DMS153 treated with DMSO at 0.1 percent for 48 hours (cell line): Measurements from ENCODE around the gene BCHE.

Experiments used
- DNase-seq: peaks from one replicate; lab custom pipeline; 2025; ENCODE audit not compliant: unreplicated experiment; lab: John Stamatoyannopoulos, UW

BCHE gene

DNA sequence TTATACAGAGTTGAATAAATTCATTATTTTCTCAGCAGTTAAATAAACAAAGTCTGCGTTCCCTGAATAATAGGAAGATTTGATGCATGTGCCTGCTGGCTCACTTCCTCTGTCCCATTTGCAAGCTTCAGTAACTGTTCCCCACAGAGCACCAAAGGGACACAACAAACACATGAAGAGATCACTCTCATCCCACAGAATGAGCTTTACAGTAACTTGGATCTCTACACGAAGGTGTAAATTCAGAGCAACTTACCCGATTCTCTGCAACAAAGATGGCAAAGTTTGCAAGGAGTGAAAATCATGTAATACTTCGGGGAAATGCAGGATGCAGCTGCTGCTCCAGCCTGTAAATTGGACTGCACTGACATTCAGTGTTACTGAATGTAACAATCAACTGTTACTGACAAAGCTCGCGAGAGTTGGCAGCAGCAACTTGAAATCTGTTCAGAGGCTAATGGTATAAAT, at the start of gene BCHE:
BCHE (minus strand) TSS at position 366 of the 468 bp plus-strand sequence. CDS start 6,390 bp downstream, outside the sequence.
- DNase-seq, result peak; percentile 71

DNA sequence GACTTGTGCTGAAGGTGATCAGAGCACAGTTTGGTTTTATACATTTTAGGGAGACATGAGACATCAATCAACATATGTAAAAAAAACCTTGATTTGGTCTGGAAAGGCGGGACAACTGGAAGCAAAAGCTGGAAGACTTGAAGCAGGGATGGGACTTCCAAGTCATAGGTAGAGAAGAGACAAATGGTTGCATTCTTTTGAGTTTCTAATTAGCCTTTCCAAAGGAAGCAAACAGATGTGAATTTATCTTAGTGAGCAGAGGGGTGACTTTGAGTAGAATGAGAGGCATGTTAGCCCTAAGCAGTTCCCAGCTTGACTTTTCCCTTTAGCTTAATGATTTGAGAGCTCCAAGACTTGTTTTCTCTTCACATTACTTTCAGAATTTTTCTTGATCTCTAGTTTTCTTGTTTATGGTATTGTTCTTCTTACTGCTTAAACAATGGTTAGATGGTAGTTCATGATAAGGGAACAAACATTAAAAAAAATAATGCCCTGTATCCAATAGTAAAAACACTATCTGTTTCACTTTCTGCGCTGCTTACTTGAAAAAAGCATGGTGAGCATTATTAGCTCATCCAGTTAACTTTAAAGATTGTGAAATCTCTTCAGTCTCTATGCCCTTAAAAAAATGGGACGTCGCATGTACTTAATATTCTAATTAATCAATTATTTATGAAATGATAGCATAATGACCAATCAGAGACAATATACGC, 48.5 kb upstream of the BCHE start:
- no peak for DNase-seq

DNA sequence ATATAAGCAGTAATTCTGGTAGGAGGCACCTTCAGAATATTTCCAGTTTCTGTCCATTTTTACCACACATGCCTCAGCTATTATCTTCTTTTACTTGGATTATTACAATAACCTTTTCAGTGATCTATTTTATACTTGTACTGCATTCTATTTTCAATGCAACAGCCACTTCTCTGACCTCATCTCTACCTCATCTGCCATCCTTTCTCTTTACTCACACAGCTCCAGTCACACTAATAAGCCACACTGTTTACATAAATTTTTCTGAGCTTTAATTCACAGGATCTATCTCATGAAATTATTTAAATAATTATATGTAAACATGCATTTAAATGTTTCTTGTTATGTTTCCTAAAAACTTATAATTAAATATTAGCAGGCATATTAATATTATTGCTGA, 47.3 kb upstream of the BCHE start:
- DNase-seq, result peak; percentile 37

DNA sequence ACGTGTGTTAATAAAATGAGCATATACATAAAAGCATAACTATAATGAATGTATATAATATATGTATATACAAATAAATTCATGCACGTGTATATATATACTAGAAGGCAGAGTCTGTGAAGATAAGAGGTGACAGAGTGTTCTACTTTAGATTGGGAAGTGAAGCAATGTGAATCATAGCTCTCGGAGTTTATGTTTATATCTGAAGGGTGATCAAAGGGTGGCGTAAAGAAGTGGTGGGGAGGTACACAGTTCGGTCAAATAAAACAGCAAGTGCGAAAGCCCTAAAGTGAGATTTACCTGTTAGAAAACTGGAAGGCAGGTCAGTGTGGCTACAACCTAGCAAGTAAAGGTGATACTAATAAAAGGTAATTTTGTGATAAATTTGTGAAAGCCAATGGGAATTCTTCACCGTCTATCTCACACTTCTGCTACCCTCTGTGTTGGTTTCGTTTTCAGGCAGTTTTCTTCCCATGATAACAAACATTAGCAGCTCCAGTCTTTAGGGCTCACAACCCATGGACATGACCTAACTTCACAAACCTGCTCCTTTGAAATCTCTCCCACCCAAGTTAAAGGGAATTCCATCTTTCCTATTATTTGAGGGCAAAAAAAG, 46.7 kb upstream of the BCHE start:
- DNase-seq, result peak; percentile 48

DNA sequence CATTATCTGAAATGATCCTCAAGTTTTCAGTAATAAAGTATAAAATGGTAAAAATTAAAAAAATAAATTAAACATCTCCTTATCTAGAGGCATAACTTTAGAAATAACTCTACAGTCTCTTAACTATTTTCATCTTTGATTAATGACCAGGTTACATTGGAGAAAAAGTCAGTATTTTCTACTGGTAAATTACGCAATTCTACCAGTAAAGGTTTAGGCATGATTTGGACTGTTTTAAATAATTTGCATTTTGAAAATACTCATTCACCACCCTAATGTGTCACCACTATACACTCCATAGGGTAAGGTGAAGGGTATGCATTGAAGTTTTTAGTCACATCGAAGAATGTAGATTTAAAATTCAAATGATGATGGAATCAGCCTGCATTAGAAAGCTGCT, 45.9 kb upstream of the BCHE start:
- no peak for DNase-seq

DNA sequence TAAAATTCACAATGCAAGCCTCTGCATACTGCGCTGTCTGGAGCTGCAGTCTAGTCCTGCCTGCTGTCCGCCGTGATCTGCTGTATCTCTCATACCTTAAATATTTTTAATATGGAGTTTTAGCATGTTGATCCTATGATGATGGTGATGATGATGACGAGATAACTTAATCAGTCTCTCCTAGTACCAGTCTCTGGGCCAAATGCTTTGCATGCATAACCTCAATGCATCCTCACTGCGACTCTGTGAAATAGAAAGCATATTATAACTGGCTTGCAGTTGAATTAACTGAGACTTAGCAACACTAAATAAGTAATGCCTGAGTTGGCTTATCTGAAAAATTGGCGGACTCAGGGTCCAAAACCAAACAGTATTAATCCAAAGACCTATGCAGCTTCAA, 38.4 kb upstream of the BCHE start:
- DNase-seq, result no peak

DNA sequence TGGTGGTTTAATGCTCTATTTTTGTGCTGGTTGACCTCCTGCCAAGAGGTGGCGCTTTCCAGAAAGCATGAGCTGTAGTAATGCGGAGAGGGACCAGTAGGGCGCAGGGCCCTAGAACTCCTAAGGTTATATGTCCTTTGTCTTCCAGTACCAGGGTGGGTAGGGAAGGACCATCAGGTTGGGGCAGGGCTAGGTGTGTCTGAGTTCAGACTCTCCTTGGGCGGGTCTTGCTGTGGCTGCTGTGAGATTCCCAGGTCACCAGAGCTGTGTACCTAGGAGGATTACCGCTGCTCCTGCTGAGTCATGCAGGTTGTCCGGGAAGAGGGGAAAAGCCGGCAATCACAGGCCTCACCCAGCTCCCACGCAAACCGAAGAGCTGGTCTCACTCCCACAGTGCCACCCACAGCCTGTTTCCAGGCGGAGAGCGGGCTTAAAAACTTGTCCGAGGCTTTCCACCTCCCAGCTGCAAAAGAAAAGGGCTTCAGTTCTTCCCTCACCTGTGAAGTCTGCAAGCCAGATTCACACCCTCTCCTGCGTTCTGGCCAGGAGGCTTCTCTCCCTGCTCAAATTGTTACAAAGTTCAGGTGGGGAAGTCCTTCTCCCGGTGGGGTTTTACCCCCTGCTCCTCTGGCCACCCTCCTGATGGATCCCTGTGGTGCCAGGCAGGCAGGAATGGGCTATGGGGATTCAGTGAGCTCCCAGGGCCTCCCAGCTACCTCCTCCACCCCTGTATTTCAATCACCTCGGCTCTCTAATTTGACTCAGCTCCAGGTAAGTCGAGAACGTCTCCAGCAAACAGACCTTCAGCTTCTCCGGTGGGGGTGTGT, 37.7 kb upstream of the BCHE start:
- DNase-seq, result no peak

DNA sequence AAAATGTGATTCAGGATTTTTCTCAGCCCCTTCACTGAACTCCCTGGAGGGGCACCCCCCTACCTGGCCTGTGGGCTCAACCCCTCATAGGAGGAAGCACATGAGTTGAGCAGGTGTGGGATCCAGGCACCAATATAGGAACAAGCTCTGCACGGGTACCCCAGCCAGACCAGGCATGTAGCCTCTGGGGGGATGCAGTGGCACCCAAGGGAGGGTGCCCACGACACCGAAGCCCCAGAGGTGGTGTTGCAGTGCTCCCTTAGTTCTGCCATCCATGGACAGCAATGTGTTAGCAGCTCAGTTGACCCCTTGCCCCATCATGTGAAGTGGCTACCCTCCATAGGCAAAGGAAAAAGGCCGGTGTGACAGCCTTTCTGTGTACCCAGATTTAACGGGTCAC, 30.9 kb upstream of the BCHE start:
- DNase-seq, result no peak

DNA sequence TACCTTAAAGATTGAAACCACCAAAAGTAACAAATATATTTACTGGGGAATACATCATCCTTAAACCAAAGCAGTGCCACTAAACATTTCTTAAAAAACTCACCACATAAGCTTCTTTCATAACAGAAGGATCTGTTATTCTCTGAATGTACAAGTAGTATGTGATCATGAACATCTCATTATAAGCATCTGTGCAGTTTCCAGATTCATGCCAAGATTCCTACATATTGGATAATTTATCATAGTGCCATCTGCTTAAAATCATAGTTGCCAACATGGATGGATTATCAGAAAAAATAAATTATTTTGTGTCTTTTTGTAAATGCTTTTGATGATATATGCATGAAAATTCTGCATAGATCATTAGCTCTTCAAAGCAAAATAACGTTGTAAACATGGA, 21.8 kb upstream of the BCHE start:
- DNase-seq, result no peak

DNA sequence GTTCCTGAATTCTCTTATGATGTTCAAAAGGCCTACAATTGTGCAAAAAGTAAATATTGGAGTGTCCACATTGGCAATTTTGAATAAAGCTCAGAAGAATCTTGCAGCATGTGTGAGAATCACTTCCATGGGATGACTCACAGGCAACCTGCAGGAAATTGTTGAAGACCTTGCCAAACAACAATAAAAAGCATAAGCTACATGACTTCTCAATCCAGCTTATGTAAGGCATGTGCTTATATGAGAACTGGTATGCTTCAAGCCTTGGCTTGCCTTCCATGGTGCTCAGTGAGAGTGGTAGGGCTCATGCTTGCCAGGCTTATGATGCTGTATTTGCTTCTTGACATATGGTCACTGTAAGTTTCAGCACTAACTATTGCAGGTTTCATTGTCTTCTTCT, 18.4 kb upstream of the BCHE start:
- DNase-seq, result no peak

DNA sequence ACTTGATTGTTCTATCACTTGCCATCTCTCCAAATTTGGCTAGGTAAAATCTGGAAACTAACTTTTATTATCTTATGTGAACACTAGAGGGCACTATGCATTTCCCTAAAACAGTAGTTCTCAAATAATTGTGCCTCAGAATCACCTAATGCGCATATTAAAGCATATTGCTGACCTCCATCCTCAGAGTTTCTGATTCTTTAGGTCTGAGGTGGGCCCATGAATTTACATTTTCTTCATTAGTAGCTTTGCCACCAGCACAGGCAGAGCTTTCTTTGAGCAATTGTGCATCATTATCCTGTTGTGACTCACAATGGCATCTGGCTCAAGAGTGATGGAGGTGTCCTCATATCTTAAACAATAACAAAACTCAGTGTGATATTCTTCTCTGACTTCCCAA, 17.5 kb upstream of the BCHE start:
- no peak for DNase-seq

DNA sequence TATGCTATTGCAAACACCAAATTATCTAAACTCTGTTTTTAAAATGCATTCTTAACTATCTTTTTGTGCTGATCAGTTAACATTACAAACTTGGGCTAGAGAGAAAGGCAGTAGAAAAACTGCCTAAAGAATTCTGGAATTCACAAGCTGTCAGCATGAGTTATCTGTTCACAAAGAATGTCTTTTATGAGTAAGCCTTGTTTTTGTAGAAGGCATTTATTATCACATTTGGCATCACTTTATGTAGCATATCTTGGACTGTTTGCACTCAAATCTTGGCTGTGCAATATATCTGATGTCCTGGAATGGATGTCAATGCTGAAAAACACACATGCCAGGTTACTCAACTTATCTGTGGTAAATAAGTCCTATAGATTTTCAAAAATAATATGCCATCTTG, 15.5 kb upstream of the BCHE start:
- DNase-seq, result no peak

DNA sequence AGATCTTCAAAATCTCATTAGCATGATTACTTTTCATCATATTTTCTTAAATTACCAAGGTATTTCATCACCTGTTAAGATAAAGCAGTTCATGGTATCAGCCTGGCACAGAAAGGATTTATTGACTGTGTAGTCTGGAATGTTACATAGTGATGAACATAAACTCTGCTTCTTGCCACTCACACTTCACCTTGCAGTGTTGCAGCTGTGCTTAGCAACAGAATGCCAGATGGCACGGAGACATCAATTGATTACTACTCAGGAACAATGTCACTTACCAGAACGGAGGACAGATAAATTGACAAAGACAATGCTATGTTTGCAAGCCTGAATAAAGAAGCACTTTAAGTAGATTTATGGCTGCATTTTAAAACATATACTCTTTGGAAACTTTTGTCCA, 15.0 kb upstream of the BCHE start:
- DNase-seq, result no peak

DNA sequence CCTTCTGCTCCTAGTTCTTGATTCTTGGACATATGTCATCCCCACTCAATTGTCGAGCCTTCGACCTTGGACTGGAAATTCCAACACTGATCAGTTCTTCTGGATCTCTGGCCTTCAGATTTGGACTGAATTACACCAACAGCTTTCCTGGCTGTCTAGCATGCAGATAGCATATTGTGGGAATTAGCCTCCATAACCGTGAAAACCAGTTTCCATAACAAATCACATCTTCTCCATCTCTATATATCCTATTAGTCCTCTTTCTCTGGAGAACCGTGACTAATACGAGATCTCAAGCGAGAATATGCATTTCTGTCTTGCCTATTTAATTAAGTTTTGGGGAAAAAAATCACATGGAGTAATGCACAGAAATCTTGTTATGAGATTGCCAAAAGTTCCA, 8.8 kb upstream of the BCHE start:
- no peak for DNase-seq

DNA sequence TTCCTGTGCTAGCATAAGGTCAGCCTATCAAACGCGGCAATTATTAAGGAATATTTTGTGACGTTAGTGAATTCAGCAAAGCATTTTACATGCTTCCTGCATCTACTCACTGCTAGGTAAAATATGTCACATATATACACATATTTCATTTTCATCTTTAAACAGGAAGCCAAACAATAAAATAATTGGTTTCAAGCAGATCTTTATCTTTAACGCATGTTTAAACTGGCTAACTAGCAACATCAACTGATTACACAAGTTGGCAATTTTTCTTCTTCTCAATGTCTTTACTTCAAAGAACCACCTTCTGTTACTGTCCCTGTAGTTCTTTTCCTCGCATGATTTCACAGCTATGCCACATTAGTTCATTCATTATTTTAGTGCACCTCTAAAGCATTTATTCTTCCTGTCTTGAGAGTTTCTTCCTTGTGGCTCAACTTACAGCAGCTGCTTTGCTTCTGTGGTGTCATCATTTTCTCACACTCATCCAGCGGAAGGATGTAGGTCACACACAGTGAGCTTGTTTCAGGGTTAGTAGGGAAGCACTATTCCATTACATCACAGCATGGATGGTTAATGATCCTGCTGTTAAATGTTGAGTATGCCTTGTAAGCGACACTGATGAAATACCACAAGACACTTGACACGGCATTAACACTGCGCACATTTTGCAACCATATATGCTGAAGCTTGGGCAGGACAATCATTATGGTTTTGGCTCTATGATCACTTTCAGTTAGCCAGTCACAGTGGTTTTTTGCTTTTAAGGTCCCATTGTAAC, 2.3 kb upstream of the BCHE start:
- no peak for DNase-seq

DNA sequence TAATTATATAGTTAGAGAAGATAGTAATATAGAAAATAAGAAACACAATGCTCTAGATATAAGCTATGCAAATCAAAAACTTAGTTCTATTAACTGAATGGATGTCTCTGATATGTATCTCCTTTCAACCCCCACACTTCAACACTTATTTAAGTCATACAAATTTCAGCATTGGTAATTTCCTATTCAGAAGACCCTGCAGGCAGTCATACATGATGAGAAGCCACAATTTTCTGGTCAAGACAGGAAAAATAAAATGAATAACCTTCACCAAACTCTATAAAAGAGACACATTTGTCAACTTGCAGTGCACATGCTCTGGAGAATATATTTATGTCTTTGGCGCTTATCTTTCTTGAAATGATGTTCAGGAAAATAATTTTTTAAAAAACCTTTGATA, 578 bp upstream of the BCHE start:
- no peak for DNase-seq

DNA sequence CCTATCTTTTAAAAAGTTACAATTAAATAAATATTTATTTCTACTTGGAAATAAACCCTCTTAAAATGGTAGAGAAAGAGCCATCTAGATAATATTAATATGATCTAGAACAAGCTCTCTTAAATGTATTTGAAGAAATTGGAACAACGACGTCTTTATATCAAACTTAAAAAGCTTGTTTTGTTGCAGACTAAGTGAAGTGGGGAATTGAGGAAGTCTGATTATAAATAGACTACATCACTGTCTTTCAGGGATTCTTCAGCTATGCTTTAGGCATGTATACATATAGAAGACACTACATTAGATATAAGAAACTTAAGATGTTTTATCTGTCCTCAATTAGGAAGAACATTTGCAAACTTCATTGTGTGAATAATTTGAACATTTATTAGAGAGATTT, 1.8 kb downstream of the BCHE start:
- DNase-seq, result no peak

DNA sequence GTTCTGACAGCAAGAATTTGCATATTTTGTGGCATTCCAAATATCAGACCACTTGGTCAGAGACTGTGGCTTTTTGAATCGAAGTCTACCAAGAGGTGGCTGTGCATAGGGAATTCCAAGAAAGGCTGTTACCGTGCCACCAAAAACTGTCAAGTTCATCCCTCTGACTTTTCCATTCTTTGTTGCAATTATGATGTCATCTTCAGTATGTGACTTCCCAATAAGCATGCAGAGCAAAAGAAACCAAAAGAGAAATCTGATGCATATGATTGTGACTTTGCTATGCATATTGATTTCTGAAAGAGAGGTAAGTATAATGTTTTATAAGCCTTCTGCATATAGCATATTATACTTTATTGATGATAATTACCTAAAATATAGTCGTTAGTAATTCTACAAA, 6.5 kb downstream of the BCHE start:
- DNase-seq, result no peak

DNA sequence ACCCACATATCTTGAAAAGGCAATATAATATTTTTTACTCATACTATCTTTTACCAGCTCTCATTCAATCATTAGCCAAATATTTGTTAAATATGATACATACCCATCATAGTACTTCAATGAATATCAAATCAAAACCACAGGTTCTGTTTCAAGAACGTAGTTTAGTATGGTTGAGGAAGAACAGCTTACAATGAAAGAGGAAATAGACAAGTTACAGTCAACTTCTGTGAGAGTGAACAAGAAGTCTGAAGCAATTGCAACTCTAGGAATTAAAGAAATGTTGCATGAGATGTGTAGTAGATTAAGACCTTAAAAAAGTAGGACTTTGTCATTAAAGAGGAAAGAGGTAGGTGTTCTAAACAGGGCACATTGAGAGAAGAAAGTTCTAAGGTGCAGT, 9.3 kb downstream of the BCHE start:
- DNase-seq, result no peak

DNA sequence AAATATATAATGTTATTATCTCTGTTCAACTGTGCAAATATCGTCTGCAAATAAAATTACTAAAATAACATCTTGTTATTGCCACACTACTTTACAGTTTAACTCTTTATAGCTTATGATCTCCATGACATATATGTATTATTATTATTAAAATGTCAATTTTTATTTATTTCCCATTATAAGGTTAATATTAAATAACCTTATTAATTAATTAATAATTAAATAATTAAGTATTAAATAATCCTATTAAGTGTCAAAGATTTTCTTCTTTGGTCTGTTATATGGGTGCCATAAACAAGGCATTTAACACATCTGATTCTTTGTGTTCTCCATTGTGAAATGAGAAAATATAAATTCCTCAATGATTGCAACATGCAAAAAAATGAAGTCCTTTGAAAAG, 10.0 kb downstream of the BCHE start:
- no peak for DNase-seq

DNA sequence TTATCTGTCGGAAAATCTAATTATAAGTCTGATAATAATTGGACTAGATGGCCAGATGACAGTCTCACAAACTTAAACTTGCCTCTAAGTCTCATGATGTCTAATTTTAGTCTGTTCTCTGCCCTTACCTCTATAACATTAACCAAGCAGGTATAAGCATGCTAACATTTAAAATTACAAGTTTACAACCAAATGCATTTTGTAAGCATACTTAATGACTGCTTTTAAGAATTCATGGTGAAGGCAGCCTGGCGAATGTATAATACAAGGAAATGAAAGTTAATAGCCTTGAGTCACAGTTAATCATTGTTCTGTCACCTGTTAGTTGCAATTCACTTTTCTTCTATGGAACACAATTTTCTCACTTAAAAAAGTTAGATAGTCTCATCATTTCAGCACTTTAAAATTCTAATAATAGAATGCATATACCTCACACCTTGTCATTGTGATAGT, 16.5 kb downstream of the BCHE start:
- no peak for DNase-seq
